Prostate gland (tissue), 2 donors: ENCODE measurements around the gene USP25.

Experiments used
- POLR2A ChIP-seq: fragments of 450-650 bp; IDR thresholded peaks from one replicate; pipeline ENCODE4 v1.6.1; 2016; ENCODE audit warnings: antibody characterized with exemption, mild to moderate bottlenecking
- TF ChIP-seq, protein P1 (sequence below), 4 experiments: fragments of 200-600 bp in 2 of 4; fragments of 450-650 bp in 2 of 4; sonication (generic) in 2 of 4; IDR thresholded peaks; 1 replicate in 3 of 4; 2 replicates in 1 of 4; pipeline ENCODE4 v1.5.1; 2016 to 2019; ENCODE audit warnings: antibody characterized with exemption in 4 of 4, mild to moderate bottlenecking in 2 of 4, moderate library complexity in 2 of 4

DNA sequence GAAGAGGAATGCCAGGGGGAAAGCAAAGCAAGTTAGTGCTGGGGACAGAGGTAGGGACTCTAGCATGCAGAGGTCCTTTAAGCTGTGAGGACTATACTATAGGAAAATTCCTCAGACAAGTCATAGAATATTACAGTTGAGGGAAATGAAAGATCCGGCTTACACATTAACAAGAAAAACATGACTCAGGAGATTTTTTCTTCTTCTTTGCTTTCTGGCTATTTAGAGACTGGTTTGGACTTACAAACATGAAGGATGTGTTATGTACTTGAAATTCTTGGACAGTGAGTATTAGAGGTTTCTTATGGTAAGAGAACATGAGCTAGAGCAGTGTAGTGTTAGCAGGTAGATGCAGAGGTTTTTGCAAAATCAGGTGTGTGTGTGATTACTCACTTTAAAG is 24.9 kb downstream of the USP25 start:
- TF ChIP-seq, protein P1, sequence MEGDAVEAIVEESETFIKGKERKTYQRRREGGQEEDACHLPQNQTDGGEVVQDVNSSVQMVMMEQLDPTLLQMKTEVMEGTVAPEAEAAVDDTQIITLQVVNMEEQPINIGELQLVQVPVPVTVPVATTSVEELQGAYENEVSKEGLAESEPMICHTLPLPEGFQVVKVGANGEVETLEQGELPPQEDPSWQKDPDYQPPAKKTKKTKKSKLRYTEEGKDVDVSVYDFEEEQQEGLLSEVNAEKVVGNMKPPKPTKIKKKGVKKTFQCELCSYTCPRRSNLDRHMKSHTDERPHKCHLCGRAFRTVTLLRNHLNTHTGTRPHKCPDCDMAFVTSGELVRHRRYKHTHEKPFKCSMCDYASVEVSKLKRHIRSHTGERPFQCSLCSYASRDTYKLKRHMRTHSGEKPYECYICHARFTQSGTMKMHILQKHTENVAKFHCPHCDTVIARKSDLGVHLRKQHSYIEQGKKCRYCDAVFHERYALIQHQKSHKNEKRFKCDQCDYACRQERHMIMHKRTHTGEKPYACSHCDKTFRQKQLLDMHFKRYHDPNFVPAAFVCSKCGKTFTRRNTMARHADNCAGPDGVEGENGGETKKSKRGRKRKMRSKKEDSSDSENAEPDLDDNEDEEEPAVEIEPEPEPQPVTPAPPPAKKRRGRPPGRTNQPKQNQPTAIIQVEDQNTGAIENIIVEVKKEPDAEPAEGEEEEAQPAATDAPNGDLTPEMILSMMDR (IDR thresholded peaks at IDR 0.05) = no peak
- no peak for TF ChIP-seq POLR2A
